ENCODE data around the gene KLHL30. TPM values are rescaled to one million over a fixed set of nuclear protein-coding genes. Genes with fewer than 3 reads are reported as not detected.
A peak's percentile ranks its signal among the peaks of the same experiment; 100 is the strongest.
"Not testable (repeated sequence)": the region's sequence is repeated elsewhere in the genome, so short reads cannot be mapped to it uniquely, and the experiment has no call there.

Gene KLHL30
- total RNA-seq, 1 donor from 2014 or later = 0.71 TPM

DNA sequence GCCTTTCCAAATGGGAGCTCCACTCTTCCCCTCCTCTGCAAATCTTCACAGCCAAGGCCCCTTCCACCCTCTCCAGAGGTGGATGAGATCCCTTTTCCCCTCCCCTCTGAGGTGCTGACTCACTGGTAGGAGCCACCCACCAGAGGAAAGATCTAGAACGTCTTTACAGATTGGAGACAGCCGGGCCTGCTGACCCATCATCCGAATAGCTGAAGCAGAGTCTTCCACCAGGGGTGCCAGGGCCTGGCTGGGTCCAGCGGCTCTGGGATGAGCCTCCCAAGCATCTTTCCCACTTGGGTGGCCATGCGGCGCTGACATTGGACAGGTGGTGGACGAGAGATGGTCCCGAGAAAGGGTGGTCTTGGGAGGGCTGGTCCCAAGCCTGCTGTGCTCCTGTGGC lies 29.3 kb downstream of the KLHL30 start:
- Histone ChIP-seq H3K27ac (no peak overlapping the region), H3K4me1 (peaks cover 21% of the 10 kb centered on the region)
- DNase-seq = no peak

DNA sequence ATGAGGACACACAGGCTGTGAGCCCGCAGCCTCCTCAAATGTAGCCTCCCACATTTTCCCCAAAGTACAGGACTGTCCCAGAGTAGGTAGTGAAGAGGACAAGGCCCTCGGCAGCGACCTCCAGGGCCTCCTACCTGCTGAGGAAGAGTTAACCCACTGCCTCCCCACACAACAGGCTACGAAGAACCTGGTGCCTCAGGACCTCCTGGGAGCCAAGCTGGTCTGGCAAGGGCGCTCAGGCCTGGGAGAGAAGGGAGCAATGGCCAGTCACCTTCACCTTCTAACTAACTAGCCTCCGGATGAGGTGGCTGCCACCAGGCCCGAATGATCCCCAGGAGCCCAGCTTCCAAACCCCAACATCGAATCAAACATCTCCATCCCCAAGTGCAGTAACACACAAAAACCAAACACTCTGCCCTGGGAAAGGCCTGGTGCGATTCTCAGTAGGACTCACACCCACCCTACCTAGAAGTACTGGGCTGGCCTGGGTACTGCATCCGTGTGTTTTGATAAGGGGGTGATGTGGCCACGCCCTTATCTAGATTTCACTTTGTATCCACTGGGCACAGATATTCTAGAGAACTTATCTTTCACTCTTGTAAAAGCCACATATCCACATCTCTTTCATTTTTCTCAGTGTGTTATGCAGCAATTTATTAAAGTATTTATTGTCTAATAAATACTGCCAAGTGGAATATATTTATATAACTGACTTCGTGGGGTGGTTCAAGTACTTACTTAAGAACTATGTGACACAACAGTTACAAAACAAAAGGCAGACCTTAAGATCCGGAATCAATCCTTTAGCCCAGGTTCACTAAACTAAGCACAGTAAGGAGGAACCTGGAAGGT lies 30.0 kb downstream of the KLHL30 start:
- no peak overlapping the region for H3K27ac ChIP-seq
- H3K9me3 ChIP-seq = no peaks in the 10 kb centered on the region
- ATAC-seq (no peak), DNase-seq (no peak)
- TF ChIP-seq, protein P1, sequence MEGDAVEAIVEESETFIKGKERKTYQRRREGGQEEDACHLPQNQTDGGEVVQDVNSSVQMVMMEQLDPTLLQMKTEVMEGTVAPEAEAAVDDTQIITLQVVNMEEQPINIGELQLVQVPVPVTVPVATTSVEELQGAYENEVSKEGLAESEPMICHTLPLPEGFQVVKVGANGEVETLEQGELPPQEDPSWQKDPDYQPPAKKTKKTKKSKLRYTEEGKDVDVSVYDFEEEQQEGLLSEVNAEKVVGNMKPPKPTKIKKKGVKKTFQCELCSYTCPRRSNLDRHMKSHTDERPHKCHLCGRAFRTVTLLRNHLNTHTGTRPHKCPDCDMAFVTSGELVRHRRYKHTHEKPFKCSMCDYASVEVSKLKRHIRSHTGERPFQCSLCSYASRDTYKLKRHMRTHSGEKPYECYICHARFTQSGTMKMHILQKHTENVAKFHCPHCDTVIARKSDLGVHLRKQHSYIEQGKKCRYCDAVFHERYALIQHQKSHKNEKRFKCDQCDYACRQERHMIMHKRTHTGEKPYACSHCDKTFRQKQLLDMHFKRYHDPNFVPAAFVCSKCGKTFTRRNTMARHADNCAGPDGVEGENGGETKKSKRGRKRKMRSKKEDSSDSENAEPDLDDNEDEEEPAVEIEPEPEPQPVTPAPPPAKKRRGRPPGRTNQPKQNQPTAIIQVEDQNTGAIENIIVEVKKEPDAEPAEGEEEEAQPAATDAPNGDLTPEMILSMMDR (IDR thresholded peaks at IDR 0.05) = no peak
- peaks cover 56% of the 10 kb centered on the region for H3K36me3 ChIP-seq
- H3K4me3 ChIP-seq = no peak overlapping the region
- peaks cover 21% of the 10 kb centered on the region for H3K4me1 ChIP-seq
- intact Hi-C loops (cut with DNase I) = no loop called here
- peaks cover 9% of the 10 kb centered on the region for H3K27me3 ChIP-seq (ENCODE audit: low read depth)

More for the DNA sequence above, 29.3 kb downstream of the KLHL30 start:
- no peaks in the 10 kb centered on the region for H3K9me3 ChIP-seq
- TF ChIP-seq, protein P1 (IDR thresholded peaks at IDR 0.05) = no peak
- H3K4me3 ChIP-seq = no peak overlapping the region
- no peak for ATAC-seq
- peaks cover 15% of the 10 kb centered on the region for H3K27me3 ChIP-seq (ENCODE audit: low read depth)
- intact Hi-C loops (cut with DNase I) = no loop called here
- H3K36me3 ChIP-seq = peaks cover 49% of the 10 kb centered on the region

DNA sequence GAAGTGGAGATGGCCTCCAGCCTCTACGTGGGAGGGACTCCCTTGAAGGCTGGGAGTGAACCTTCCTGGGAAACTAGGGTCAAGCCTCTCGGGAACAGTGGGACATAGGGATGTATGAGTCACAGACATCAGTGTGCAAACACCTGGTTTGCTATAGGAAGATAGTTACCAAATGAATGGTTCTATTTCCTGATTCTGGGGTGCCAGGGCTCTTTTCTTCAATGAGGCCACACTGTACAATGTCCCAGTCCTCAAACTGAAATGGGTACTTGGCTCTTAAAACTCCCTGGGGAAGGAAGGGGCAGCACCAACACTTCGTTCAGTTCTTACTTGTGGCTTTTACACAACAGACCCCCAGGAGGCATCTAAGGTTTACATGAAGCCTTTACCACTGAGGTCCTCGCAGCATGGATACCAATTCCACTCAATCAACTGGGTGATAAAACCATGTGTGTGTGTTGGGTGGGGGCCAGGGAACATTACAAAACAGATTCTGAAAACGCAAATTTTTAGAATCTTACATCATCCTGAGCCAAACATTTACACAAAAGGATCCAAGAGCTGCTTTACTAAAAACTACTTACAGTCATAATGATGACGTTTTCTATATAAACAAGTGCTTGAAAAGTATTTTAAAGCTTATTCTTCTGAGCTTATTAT lies 30.7 kb downstream of the KLHL30 start:
- intact Hi-C loops (cut with DNase I) = no loop called here
- TF ChIP-seq, protein P1 (IDR thresholded peaks at IDR 0.05) = no peak
- Histone ChIP-seq H3K4me1 (peaks cover 21% of the 10 kb centered on the region), H3K27me3 (ENCODE audit: low read depth) (peaks cover 2% of the 10 kb centered on the region), H3K9me3 (no peaks in the 10 kb centered on the region), H3K36me3 (peaks cover 63% of the 10 kb centered on the region), H3K4me3 (no peak overlapping the region), H3K27ac (no peak overlapping the region)
- DNase-seq (no peak), ATAC-seq (peak in 1 of 2 donors; percentile 46)

DNA sequence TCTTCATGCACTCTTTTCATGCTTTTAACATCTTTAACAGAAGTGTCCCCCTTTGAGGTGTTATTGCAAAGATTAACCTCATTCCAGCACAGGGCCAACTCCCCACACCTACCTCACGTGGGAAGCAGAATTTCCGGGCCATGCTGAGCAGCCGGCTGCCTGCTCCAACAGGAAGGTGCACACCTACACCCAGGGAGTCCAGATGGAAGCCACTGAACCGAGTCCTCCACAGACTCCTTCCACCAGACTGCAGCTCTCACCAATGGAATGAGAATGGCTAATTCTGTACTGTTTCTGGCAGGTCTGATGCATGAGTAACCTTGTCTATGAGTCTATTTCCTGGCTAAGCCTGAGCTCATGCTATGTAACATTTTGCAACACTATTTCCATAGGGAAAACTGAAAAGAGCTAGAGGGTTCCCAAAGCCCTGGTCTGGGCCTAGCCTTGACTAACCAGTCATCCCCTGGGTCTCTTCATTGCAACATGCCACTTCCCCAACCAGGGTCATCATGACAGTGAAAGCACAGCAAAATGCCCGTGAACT lies 31.3 kb downstream of the KLHL30 start:
- H3K4me3 ChIP-seq = no peak overlapping the region
- H3K36me3 ChIP-seq = peaks cover 69% of the 10 kb centered on the region
- ATAC-seq (peak; percentile 22 to 47), DNase-seq (no peak)
- H3K27ac ChIP-seq = peak overlapping the region; percentile 60
- TF ChIP-seq, protein P1 (IDR thresholded peaks at IDR 0.05) = no peak
- peaks cover 21% of the 10 kb centered on the region for H3K4me1 ChIP-seq
- intact Hi-C loops (cut with DNase I) = no loop called here
- H3K27me3 ChIP-seq (ENCODE audit: low read depth) = no peaks in the 10 kb centered on the region
- no peaks in the 10 kb centered on the region for H3K9me3 ChIP-seq

DNA sequence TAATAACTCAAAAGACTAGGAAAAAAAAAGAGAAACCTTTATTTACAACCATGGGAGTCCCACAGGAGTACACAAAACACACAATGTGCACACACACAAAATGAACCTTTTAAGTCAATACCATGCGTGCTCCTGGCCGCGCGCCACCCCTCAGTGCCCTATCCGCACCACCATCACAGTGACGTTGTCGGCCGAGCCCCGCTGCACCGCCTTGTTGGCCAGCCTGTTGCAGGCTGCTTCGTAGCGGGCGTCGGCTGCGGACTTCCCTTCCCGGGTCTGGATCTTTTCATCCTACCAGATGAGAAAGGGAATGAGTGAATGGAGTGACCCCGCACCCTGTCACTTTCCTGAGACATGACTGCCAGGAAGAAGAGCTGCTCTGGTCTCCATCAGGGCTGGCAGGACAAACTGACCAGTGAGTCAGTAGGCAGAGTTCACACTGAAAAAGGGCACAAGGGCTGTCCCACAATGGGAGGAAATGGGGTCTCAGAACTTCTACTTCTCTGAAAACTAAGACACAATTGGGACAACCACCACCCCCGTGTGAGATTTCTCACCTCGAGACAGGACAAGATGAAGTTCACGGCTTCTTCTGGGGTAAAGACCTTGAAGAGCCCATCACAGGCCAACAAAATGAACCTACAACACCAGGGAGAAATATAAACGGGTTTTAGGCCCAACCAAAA lies 32.1 kb downstream of the KLHL30 start:
- Histone ChIP-seq H3K4me1 (peaks cover 21% of the 10 kb centered on the region), H3K27ac (peak overlapping the region; percentile 60), H3K36me3 (peaks cover 75% of the 10 kb centered on the region), H3K9me3 (no peaks in the 10 kb centered on the region), H3K27me3 (ENCODE audit: low read depth) (no peaks in the 10 kb centered on the region), H3K4me3 (no peak overlapping the region)
- TF ChIP-seq, protein P1 (IDR thresholded peaks at IDR 0.05) = no peak
- DNase-seq (peak; percentile 50), ATAC-seq (no peak)
- intact Hi-C loops (cut with DNase I) = no loop called here

DNA sequence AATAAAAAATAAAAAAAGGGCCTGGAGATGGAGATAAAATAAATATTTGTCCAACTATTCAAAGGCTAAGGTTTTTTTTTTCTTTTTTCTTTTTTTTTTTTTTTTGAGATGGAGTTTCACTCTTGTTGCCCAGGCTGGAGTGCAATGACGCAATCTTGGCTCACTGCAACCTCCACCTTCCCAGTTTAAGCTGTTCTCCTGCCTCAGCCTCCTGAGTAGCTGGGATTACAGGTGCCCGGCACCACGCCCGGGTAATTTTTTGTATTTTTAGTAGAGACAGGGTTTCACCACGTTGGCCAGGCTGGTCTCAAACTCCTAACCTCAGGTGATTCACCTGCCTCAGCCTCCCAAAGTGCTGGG lies 32.6 kb downstream of the KLHL30 start:
- not testable (repeated sequence) for H3K27ac ChIP-seq

More for the DNA sequence above, 32.6 kb downstream of the KLHL30 start:
- DNase-seq; H3K4me3 ChIP-seq; H3K9me3 ChIP-seq; H3K27me3 ChIP-seq (ENCODE audit: low read depth); intact Hi-C loops (cut with DNase I); ATAC-seq: not testable (repeated sequence)
- peaks cover 79% of the 10 kb centered on the region for H3K36me3 ChIP-seq
- H3K4me1 ChIP-seq = peaks cover 21% of the 10 kb centered on the region
